ENCODE measurements around the gene FGF16.
"Not testable (repeated sequence)": the region's sequence is repeated elsewhere in the genome, so short reads cannot be mapped to it uniquely, and the experiment has no call there.

FGF16 gene

DNA sequence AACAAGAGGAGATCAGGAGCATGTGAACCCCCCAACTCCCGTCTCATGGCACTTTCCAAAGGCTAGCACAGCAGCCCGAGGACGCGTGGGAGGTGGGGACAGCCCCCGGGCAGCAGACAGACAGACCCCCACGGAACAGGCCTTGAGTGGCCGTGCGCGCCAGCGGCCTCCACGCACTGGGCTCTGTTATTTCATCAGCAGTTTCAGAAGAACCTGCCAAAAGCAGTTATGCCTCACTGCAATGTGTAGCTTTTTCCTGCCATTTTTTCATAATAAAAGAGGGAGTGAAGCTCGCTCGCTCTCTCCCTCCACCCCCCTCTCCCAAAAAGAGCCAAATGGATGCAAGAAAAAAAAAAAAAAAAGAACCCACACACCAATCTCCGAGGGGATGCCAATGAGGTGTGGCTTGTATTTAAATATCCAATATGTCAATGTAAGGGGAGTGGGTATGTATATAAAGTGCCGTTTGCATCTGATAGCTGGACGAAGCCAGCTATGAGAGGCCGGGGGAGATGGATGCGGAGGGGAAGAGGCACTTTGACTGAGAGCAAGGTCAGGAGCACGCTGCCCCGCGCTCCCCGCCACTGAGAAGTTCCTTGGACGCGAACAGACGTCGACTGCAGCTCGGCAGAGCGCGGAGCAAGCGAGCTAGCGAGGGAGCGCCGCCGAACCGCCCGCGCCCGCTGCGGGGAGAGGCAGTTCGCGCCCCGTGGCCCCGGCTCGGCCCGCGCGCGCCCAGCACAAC, at the start of gene FGF16:
Gene FGF16, plus strand, starts transcription at position 482 of the 745 bp plus-strand sequence. CDS start 286 bp downstream, outside the sequence.
- peak within 1 kb of the TSS; percentile 61; the same call in 1 of the 2 replicates for H3K4me3 ChIP-seq (ENCODE audit: low read length)
- no peaks in the 10 kb centered on the region; the same call in 1 of the 2 replicates for H3K27me3 ChIP-seq (ENCODE audit: control insufficient read depth, insufficient read depth, low read length)
- peaks cover 3% of the 10 kb centered on the region for H3K4me1 ChIP-seq (ENCODE audit: control insufficient read depth, insufficient read depth, low read length)
- no peak within 1 kb of the TSS for H3K27ac ChIP-seq (ENCODE audit: low read length)
- no peaks in the 10 kb centered on the region for H3K36me3 ChIP-seq (ENCODE audit: control insufficient read depth, insufficient read depth, low read length)
- no CpG with 5 or more reads among the region's 48 CpGs for WGBS (ENCODE audit: insufficient coverage, insufficient read length)
- DNase-seq (ENCODE audit: low read depth, low spot score), result no peak
- no peaks in the 10 kb centered on the region for H3K9me3 ChIP-seq (ENCODE audit: control insufficient read depth, insufficient read depth, low read length)

DNA sequence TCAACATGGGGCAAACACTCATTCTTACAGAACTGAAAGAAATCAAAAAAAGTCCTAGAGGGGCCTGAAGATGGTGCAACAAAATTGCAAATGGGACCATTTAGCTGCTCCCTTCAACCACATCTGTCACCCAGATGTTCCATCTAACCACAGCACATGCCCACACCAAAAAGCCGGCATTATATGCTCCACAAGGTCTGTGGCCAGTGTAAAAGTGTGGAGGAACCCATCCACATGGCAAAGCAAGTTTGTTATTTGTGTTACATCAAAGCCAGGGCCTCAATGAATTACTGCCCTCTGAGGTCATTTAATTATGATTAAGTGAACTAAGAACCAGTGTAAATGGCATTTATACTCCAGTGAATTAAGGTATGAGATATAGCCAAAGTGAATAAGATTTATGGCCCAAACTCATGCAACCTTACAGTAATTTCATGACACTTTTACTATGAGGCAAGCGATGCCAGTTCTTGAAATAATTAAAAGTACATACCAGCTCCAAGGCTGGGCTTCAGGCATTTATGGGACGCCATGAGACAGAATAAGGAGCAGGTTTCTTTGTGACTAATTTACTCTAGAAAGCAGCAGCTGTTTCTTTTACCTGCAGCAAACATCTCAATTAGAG, 48.7 kb upstream of the FGF16 start:
- H3K4me1 ChIP-seq (ENCODE audit: control insufficient read depth, insufficient read depth, low read length), result no peaks in the 10 kb centered on the region
- H3K27ac ChIP-seq (ENCODE audit: low read length), result no peak overlapping the region
- DNase-seq (ENCODE audit: low read depth, low spot score), result no peak
- WGBS (ENCODE audit: insufficient coverage, insufficient read length), result no CpG with 5 or more reads among the region's 3 CpGs
- no peaks in the 10 kb centered on the region for H3K36me3 ChIP-seq (ENCODE audit: control insufficient read depth, insufficient read depth, low read length)
- H3K27me3 ChIP-seq (ENCODE audit: control insufficient read depth, insufficient read depth, low read length), result no peaks in the 10 kb centered on the region
- no peaks in the 10 kb centered on the region for H3K9me3 ChIP-seq (ENCODE audit: control insufficient read depth, insufficient read depth, low read length)
- no peak overlapping the region for H3K4me3 ChIP-seq (ENCODE audit: low read length)

DNA sequence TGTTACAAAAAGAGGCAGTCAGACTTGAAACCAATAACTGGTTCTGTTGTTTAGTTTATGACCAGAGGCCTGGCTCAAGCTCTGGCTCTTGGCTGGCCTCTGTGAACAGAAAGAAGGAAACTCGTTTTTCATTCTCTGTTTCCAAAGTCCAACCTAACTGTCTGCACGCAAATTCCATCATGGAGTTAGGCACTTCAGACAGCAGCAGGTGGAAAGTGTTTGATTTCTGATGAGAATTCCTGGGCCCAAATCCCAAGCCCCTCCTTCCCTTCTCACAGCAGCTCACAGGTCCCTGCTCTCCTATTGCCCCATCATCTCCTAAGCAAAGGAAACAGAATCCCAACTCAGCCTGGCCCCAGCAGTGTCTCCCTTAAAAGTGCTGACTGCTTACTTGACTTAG, 42.8 kb upstream of the FGF16 start:
- Histone ChIP-seq H3K4me3 (ENCODE audit: low read length) (no peak overlapping the region), H3K36me3 (ENCODE audit: control insufficient read depth, insufficient read depth, low read length) (no peaks in the 10 kb centered on the region), H3K27me3 (ENCODE audit: control insufficient read depth, insufficient read depth, low read length) (no peaks in the 10 kb centered on the region), H3K9me3 (ENCODE audit: control insufficient read depth, insufficient read depth, low read length) (no peaks in the 10 kb centered on the region), H3K4me1 (ENCODE audit: control insufficient read depth, insufficient read depth, low read length) (no peaks in the 10 kb centered on the region), H3K27ac (ENCODE audit: low read length) (no peak overlapping the region)
- no peak for DNase-seq (ENCODE audit: low read depth, low spot score)
- WGBS (ENCODE audit: insufficient coverage, insufficient read length), result no CpG with 5 or more reads among the region's 2 CpGs

DNA sequence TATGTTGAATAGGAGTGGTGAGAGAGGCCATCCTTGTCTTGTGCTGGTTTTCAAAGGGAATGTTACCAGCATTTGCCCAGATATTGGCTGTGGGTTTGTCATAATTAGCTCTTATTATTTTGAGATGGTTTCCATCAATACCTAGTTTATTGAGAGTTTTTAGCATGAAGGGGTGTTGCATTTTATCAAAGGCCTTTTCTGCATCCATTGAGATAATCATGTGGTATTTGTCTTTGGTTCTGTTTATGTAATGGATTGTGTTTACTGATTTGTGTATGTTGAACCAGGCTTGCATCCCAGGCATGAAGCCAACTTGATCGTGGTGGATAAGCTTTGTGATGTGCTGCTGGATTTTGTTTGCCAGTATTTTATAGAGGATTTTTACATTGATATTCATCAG, 39.4 kb upstream of the FGF16 start:
- no CpG with 5 or more reads among the region's 1 CpG for WGBS (ENCODE audit: insufficient coverage, insufficient read length)
- H3K27ac ChIP-seq (ENCODE audit: low read length); H3K36me3 ChIP-seq (ENCODE audit: control insufficient read depth, insufficient read depth, low read length); DNase-seq (ENCODE audit: low read depth, low spot score); H3K9me3 ChIP-seq (ENCODE audit: control insufficient read depth, insufficient read depth, low read length); H3K4me3 ChIP-seq (ENCODE audit: low read length); H3K27me3 ChIP-seq (ENCODE audit: control insufficient read depth, insufficient read depth, low read length); H3K4me1 ChIP-seq (ENCODE audit: control insufficient read depth, insufficient read depth, low read length): not testable (repeated sequence)

DNA sequence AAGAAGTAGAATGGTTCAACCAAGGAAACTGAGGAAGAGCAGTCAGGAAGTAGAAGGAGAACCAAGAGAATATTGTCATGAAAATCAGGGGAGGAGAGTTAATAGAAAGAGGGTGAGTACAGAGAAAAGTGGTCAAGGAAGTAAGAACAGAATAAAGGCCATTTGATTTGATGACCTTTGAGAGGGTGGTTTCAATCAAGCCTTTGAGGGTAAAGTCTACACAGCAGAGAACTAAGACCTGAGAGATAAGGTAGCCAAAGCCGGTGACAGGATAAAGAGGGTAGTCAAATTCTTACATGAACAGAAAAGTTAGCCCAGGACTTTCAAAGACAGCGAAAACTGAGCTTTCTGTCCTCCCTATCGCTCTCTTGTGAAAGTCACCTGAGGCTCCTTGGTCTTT, 34.6 kb upstream of the FGF16 start:
- no peaks in the 10 kb centered on the region for H3K9me3 ChIP-seq (ENCODE audit: control insufficient read depth, insufficient read depth, low read length)
- H3K27me3 ChIP-seq (ENCODE audit: control insufficient read depth, insufficient read depth, low read length), result no peaks in the 10 kb centered on the region
- no CpG with 5 or more reads among the region's 3 CpGs for whole genome bisulfite sequencing (ENCODE audit: insufficient coverage, insufficient read length)
- no peaks in the 10 kb centered on the region for H3K4me1 ChIP-seq (ENCODE audit: control insufficient read depth, insufficient read depth, low read length)
- H3K4me3 ChIP-seq (ENCODE audit: low read length), result no peak overlapping the region
- H3K36me3 ChIP-seq (ENCODE audit: control insufficient read depth, insufficient read depth, low read length), result no peaks in the 10 kb centered on the region
- no peak overlapping the region for H3K27ac ChIP-seq (ENCODE audit: low read length)
- no peak for DNase-seq (ENCODE audit: low read depth, low spot score)

DNA sequence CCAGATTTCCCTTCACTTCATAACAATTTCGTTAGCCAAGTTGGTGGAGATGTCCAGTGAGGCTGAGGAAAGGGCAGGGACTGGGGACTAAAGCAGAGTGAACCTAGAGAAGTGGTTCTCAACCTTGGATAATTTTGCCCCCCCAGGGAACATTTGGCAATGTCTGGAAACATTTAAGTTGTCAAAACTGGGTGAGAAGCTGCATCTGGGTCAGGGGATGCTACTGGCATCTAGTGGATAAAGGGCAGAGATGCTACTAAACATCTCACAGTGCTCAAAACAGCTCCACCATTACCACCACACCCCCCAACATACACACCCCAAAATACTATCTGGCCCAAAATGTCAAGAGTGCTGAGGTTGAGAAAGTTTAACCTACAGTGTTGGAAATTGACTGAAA, 32.0 kb upstream of the FGF16 start:
- Histone ChIP-seq H3K36me3 (ENCODE audit: control insufficient read depth, insufficient read depth, low read length) (no peaks in the 10 kb centered on the region), H3K9me3 (ENCODE audit: control insufficient read depth, insufficient read depth, low read length) (no peaks in the 10 kb centered on the region), H3K27ac (ENCODE audit: low read length) (no peak overlapping the region), H3K4me1 (ENCODE audit: control insufficient read depth, insufficient read depth, low read length) (no peaks in the 10 kb centered on the region), H3K4me3 (ENCODE audit: low read length) (no peak overlapping the region), H3K27me3 (ENCODE audit: control insufficient read depth, insufficient read depth, low read length) (no peaks in the 10 kb centered on the region)
- no peak for DNase-seq (ENCODE audit: low read depth, low spot score)
- WGBS (ENCODE audit: insufficient coverage, insufficient read length), result no CpG with 5 or more reads among the region's 1 CpG

DNA sequence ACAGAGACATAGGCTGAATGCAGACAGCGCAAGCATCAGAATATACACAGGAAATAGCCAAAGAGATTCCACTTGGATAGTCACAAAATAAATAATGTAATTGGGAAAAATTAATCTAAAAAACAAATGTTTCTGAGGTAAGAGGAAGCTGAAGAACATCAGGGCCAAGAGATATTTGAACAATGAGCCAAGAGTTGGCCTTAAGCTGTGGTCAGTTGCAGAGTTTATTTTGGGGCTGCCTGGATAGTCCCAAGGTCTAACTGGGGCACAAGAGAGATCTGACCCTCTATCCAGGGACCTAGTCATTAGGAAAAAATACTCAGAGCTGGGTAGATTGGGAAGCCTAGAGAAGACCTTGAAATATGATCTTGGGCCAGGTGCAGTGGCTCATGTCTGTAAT, 31.3 kb upstream of the FGF16 start:
- no CpG with 5 or more reads among the region's 1 CpG for WGBS (ENCODE audit: insufficient coverage, insufficient read length)
- Histone ChIP-seq H3K4me3 (ENCODE audit: low read length) (no peak overlapping the region), H3K27me3 (ENCODE audit: control insufficient read depth, insufficient read depth, low read length) (no peaks in the 10 kb centered on the region), H3K27ac (ENCODE audit: low read length) (no peak overlapping the region), H3K9me3 (ENCODE audit: control insufficient read depth, insufficient read depth, low read length) (no peaks in the 10 kb centered on the region), H3K4me1 (ENCODE audit: control insufficient read depth, insufficient read depth, low read length) (no peaks in the 10 kb centered on the region), H3K36me3 (ENCODE audit: control insufficient read depth, insufficient read depth, low read length) (no peaks in the 10 kb centered on the region)
- no peak for DNase-seq (ENCODE audit: low read depth, low spot score)

DNA sequence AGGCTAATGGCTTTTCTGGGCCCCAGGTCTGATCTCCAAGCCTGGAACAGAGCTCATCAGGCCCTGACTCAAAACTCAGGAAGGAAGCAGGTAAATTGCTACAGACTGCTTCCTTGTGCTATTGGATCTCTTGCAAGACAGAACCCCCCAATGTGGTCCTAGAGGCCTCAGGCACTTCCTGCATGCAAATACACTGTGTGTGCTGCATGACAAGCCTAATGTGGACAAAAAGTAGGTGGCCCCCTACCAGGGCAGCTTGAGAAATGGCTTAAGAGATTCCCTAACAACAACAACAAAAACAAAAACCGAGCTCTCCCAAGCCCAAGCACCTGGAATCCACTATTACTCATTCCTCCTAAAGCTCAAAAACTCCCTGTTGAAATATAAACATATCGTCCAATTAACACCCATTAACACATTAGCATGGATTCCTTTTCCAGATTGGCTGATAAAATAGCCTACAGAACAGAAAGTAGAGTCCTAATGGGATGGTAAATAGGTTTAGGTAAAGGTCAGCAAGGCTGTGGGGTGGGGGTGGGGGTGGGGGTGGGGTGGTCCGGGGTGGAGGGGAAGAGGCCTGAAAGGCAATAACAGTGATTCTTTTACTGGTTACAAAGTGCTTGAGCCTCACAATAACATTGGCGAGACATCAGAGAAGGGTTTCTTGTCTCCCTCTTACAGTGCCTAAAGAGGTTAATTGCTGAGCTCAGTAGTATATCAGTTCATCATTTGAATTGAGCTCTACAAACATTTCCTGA, 24.1 kb upstream of the FGF16 start:
- DNase-seq (ENCODE audit: low read depth, low spot score), result no peak
- Histone ChIP-seq H3K27me3 (ENCODE audit: control insufficient read depth, insufficient read depth, low read length) (no peaks in the 10 kb centered on the region), H3K27ac (ENCODE audit: low read length) (no peak overlapping the region), H3K4me1 (ENCODE audit: control insufficient read depth, insufficient read depth, low read length) (peaks cover 3% of the 10 kb centered on the region; the same call in 1 of the 2 replicates), H3K36me3 (ENCODE audit: control insufficient read depth, insufficient read depth, low read length) (no peaks in the 10 kb centered on the region), H3K9me3 (ENCODE audit: control insufficient read depth, insufficient read depth, low read length) (no peaks in the 10 kb centered on the region), H3K4me3 (ENCODE audit: low read length) (no peak overlapping the region)
- WGBS (ENCODE audit: insufficient coverage, insufficient read length), result no CpG with 5 or more reads among the region's 4 CpGs

DNA sequence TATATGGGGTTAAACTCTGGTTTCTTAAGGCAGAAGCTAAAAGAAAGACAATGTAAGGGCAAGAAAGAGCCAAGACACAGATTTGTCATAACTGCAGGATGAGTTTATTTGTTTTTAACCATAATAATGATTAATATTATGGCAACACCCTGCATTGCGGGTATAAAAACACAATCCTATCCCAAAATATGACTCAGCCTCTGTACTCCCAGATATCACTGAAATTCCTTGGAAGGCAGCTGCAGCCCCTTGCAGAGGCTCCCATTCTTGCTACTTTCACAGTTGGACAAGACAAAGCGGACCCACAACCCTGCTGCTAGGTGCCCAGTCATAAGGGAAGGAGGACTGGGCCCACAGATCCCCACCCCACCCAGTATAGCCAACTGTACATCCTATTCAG, 20.4 kb upstream of the FGF16 start:
- WGBS (ENCODE audit: insufficient coverage, insufficient read length), result no CpG with 5 or more reads among the region's 2 CpGs
- Histone ChIP-seq H3K27me3 (ENCODE audit: control insufficient read depth, insufficient read depth, low read length) (no peaks in the 10 kb centered on the region), H3K4me1 (ENCODE audit: control insufficient read depth, insufficient read depth, low read length) (peaks cover 3% of the 10 kb centered on the region; the same call in 1 of the 2 replicates), H3K27ac (ENCODE audit: low read length) (no peak overlapping the region), H3K9me3 (ENCODE audit: control insufficient read depth, insufficient read depth, low read length) (no peaks in the 10 kb centered on the region), H3K36me3 (ENCODE audit: control insufficient read depth, insufficient read depth, low read length) (no peaks in the 10 kb centered on the region), H3K4me3 (ENCODE audit: low read length) (no peak overlapping the region)
- no peak for DNase-seq (ENCODE audit: low read depth, low spot score)

DNA sequence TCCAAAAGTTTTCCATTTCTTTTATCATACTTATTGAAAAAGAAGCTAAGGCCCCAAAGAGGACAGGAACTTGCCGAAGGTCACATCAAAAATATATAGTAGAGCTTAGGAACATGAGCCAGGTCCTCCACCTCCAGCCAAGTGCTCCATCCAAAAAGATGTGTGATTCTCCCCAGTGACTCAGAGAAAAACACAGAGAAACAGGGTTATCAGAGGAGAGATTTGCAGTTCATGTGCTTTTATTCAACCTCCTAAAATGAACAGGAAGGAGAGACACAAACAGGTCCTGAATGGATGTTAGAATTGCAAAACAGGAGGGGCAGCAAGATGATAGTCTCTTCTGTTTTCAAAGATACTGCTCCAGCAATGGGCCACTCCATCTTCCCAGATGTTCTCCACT, 19.6 kb upstream of the FGF16 start:
- no peak for DNase-seq (ENCODE audit: low read depth, low spot score)
- no peak overlapping the region for H3K4me3 ChIP-seq (ENCODE audit: low read length)
- H3K27me3 ChIP-seq (ENCODE audit: control insufficient read depth, insufficient read depth, low read length), result no peaks in the 10 kb centered on the region
- WGBS (ENCODE audit: insufficient coverage, insufficient read length), result no CpG with 5 or more reads among the region's 1 CpG
- no peak overlapping the region for H3K27ac ChIP-seq (ENCODE audit: low read length)
- peaks cover 3% of the 10 kb centered on the region; the same call in 1 of the 2 replicates for H3K4me1 ChIP-seq (ENCODE audit: control insufficient read depth, insufficient read depth, low read length)
- no peaks in the 10 kb centered on the region for H3K9me3 ChIP-seq (ENCODE audit: control insufficient read depth, insufficient read depth, low read length)
- H3K36me3 ChIP-seq (ENCODE audit: control insufficient read depth, insufficient read depth, low read length), result no peaks in the 10 kb centered on the region

Measured in iPS DF 6.9 (cell line).